Aorta (tissue), 5 donors: ENCODE results near the gene MAEA. TPM values are rescaled to one million over a fixed set of nuclear protein-coding genes. Genes with fewer than 3 reads are reported as not detected.

Experiments
- ATAC-seq: fragments of 200-7000 bp; cut with Tn5 transposase; one replicate; pipeline ENCODE4 v1.9.1; 2022; ENCODE audit warnings: moderate library complexity; ENCODE audit not compliant: low FRiP score
- DNase-seq, 2 donors: peaks; one replicate each; pipeline ENCODE4 v3.0.0-alpha.2; 2020
- H3K27ac ChIP-seq, 2 donors: one replicate each; pipeline ENCODE4 v1.5.1; 2013; ENCODE audit warnings: low read length in 2 of 2, mild to moderate bottlenecking in 2 of 2, moderate library complexity in 2 of 2, control low read depth in 1 of 2, inconsistent platforms in 1 of 2, low read depth in 1 of 2
- H3K27me3 ChIP-seq, 2 donors: one replicate each; pipeline ENCODE4 v1.6.1; 2013; ENCODE audit warnings: control low read depth in 1 of 2, low read length in 1 of 2, mild to moderate bottlenecking in 1 of 2, moderate library complexity in 1 of 2; ENCODE audit not compliant: insufficient read depth in 2 of 2, control insufficient read depth in 1 of 2
- H3K36me3 ChIP-seq, 2 donors: one replicate each; pipeline ENCODE4 v1.6.1; 2013; ENCODE audit warnings: control low read depth in 1 of 2, low read length in 1 of 2, mild to moderate bottlenecking in 1 of 2; ENCODE audit not compliant: insufficient read depth in 2 of 2, control insufficient read depth in 1 of 2
- H3K4me1 ChIP-seq, 2 donors: one replicate each; pipeline ENCODE4 v1.6.1; 2013; ENCODE audit warnings: low read length in 2 of 2, control low read depth in 1 of 2, mild to moderate bottlenecking in 1 of 2, moderate library complexity in 1 of 2; ENCODE audit not compliant: insufficient read depth in 2 of 2, control insufficient read depth in 1 of 2
- H3K4me3 ChIP-seq, 2 donors: one replicate each; pipeline ENCODE4 v1.5.1; 2013; ENCODE audit warnings: low read length in 2 of 2, control low read depth in 1 of 2, mild to moderate bottlenecking in 1 of 2
- H3K9me3 ChIP-seq: one replicate; pipeline ENCODE4 v1.6.1; 2013; ENCODE audit warnings: mild to moderate bottlenecking, low read length; ENCODE audit not compliant: control insufficient read depth
- WGBS, 2 donors: extraction: QIAGEN DNeasy Blood & Tissue Kit; methylation state at CpG; one replicate each; pipeline ENCODE4 v1.1.7; 2013; 5-methylcytosine and 5-hydroxymethylcytosine counted together
- intact Hi-C, 2 donors: fragments of 100-400 bp; cut with DNase I; formaldehyde crosslinking; loops; one replicate each; pipeline versions ENCODE4 v1.14.2 to v1.15.0; 2022
- polyA plus RNA-seq, 2 donors: library from polyadenylated mRNA; stranded (reverse); fragments of 200-250 nt; gene quantifications; one replicate each; pipeline ENCODE4 v1.2.3, GENCODE V29; 2013
- total RNA-seq, 2 donors: library from RNA; stranded (reverse); fragmentation: NEBNext Ultra II Directional; extraction: Animal tissue kit (Norgen Biotek cat#: 25700); gene quantifications; one replicate each; pipeline ENCODE4 v1.2.1, GENCODE V29; 2021
- donor health status: healthy with polysubstance abuse.
- donor health status: Bipolar disorder and iron deficiency.
- donor health status: DM: no; HTN: no; CAD: no.
- donor health status: DM: no; HTN: no; CAD: no.
- donor health status: DM: yes; HTN: yes; CAD: no.

The MAEA gene
- total and polyA plus RNA-seq, 4 donors, result 32.4 to 62.0 (median 55.5) TPM

DNA sequence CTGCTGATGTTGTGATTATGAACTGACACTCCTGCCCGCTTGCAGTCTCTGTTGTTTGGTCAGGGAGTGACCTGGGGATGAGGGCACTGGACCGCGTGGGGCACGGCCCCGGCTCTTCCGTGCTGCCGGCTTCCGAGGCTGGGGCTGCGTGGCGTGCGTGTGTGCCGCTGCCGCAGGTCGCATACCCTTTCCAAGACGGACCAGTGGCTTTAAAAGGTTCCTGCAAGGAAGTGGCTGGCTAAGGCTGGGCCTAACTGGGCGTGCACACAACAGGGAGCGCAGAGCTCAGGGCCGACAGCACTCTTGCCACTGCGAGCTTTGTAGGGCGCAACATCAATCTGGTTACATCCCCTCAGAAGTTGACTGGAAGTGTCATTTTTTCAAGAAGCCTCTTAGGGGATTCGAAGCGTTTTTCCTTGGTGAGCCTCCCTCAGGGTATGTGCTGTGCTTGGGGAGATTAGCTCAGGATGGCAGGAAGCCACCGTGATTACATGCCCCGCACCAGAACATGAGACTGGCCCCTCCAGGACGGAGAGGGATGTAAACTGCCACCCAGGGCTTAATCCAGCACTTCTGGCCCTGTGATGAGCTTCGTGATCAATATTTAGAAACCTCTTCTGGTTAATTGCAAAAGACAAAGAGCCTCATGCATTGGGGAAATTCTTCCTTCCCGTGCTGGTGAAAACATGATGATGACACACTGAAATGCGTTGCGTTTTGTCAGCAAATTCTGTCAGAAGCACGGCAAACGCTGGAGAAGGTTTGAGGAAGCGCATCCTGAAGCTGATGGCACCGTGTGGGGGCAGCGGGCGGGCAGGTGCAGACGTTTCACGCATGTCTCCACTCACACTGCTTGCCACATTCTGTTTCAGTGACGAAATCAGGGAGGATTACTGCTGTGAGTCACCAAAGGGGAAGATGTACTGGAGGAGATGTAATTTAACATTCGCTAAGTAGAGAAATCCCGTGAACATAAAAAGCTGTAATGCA lies 11.1 kb downstream of the MAEA start:
- intact Hi-C loops, result no loop called here

GRCh38 chr4:1302159-1302558 lies 12.5 kb downstream of the MAEA start:
- WGBS, 2 donors, result 49 to 70% methylated on average over 4 of the region's 4 CpGs
- Histone ChIP-seq H3K4me1 (no peaks in the 10 kb centered on the region), H3K4me3 (no peak overlapping the region), H3K27me3 (no peaks in the 10 kb centered on the region), H3K27ac (no peak overlapping the region), H3K36me3 (no peaks in the 10 kb centered on the region), H3K9me3 (no peaks in the 10 kb centered on the region)
- DNase-seq (no peak), ATAC-seq (no peak)
- intact Hi-C loops, result no loop called here

More for the DNA sequence above, 11.1 kb downstream of the MAEA start:
- Histone ChIP-seq H3K4me1 (no peaks in the 10 kb centered on the region), H3K4me3 (no peak overlapping the region), H3K27me3 (no peaks in the 10 kb centered on the region), H3K36me3 (no peaks in the 10 kb centered on the region), H3K9me3 (no peaks in the 10 kb centered on the region), H3K27ac (no peak overlapping the region)
- 83 to 85% methylated on average over 40 of the region's 40 CpGs for WGBS, 2 donors
- DNase-seq (peak; percentile 60 to 80), ATAC-seq (peak; percentile 67)

DNA sequence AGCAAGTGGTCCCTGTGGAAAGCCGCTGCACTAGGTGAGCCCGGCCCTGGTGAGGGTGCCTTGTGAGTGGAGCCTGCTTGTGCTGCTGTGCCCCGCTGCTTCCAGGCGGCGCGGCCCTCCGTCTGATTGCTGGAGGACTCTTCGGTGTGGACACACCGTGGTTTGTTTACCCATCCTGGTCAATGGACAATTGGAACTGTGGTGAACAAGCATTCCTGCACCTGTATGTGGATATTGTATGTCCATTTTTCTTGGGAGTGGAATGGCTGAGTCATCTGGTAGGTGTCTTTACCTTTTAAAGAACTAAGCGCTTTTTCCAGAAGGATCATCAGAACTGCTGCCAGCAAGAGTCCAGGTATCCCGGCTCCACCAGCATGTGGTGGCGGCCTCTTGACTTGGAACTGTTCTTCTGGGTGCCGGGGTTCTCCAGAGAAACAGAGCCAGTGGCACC lies 15.6 kb downstream of the MAEA start:
- 96% methylated on average over 13 of the region's 13 CpGs for WGBS, 2 donors
- no peaks in the 10 kb centered on the region for H3K27me3 ChIP-seq
- DNase-seq (no peak), ATAC-seq (no peak)
- H3K36me3 ChIP-seq, result no peaks in the 10 kb centered on the region
- H3K9me3 ChIP-seq, result no peaks in the 10 kb centered on the region
- H3K4me1 ChIP-seq, result no peaks in the 10 kb centered on the region
- no peak overlapping the region for H3K4me3 ChIP-seq
- intact Hi-C loops, result loop anchor here in 1 of 2 donors (5.0 kb wide), 1 partner anchor 42 kb away; the partner anchor contains the start of gene UVSSA
- H3K27ac ChIP-seq, result no peak overlapping the region

- no peak overlapping the region for H3K27ac ChIP-seq
- no peaks in the 10 kb centered on the region for H3K36me3 ChIP-seq
- intact Hi-C loops, result loop anchor here in 1 of 2 donors (5.0 kb wide), 1 partner anchor 41 kb away; the partner anchor contains the start of gene UVSSA
- no peak overlapping the region for H3K4me3 ChIP-seq
- WGBS, 2 donors, result 81 to 85% methylated on average over 17 of the region's 17 CpGs
- H3K9me3 ChIP-seq, result no peaks in the 10 kb centered on the region
- DNase-seq (no peak), ATAC-seq (no peak)
- no peaks in the 10 kb centered on the region for H3K4me1 ChIP-seq
- H3K27me3 ChIP-seq, result no peaks in the 10 kb centered on the region
Observed at GRCh38 chr4:1305781-1306455, 16.2 kb downstream of the MAEA start.

DNA sequence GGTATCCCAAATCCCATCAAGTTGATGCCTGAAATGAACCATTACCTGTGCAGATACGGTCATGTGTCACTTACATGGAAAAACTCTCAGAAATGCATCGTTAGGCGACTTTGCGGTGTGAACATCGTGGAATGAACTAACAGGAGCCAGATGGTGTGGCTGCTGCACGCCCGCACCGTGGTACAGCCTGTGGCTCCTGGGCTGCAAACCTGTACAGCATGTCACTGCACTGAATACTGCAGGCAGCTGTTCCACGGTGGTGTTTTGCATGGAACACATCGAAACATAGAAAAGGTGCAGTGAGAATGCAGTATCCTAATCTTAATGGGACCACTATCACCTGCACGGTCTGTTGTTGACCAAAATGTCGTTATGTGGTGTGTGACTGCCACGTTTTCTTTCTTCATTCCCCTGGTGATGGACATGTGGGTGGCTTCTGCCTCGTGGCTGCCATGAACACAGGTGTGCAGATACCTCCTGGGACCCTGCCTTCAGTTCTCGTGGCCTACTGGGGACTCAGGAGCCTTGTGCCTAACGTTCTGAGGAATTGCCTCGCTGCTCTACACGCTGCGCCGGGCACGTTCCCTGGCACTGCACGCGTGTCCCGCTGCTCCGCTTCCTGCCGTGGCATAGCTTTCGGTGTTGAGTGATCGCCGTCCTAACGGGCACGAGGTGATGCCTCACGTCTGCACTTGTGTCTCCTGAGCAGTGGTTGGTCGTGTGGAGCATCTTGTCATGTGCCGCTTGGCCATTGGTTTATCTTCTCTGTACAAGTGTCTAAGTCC lies 18.5 kb downstream of the MAEA start:
- no peak for DNase-seq
- intact Hi-C loops, result loop anchor here in 1 of 2 donors (5.0 kb wide), 1 partner anchor 39 kb away; the partner anchor contains the start of gene UVSSA
- WGBS, 2 donors, result 93 to 94% methylated on average over 34 of the region's 34 CpGs
- no peak for ATAC-seq
- Histone ChIP-seq H3K9me3 (no peaks in the 10 kb centered on the region), H3K27ac (no peak overlapping the region), H3K4me3 (no peak overlapping the region), H3K27me3 (no peaks in the 10 kb centered on the region), H3K36me3 (no peaks in the 10 kb centered on the region), H3K4me1 (no peaks in the 10 kb centered on the region)

DNA sequence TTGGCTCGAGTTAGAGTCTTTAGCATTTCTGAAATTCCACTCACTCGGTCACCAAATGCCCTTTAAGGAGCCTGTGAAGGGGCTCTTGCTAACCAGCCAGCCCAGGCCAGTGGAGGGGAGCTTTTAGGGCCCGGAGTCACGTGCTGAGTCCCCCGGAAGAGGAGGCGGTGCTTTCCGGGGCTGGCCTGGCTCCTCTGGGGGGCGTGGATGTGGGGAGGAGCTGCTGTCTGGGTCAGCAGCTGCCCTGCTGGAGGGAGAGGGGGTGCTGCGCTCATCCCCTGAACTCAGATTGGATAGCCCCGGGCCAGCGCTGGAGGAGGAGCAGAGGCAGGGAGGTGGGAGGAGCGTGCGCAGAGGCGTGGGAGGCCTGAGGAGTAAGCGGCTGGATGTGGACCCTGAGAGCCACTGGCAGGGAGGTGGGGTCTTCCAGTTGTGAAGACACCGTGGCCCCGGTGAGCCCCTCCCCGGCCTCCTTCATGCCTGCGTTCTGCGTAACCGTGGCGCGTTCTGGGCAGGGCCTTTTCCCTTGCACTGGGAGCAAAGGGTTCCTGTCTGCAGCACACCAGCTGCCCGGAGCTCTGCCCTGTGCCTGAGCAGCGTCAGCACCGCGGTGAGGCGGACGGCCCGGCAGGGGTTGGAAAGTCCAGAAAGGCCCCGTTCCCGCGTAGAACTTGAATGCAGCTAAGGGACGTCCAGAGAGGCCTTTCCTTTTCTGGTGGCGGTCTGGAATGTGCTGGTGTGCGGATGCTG lies 19.7 kb downstream of the MAEA start:
- no peaks in the 10 kb centered on the region for H3K4me1 ChIP-seq
- peaks cover 0 to 2% of the 10 kb centered on the region in 2 donors for H3K36me3 ChIP-seq
- peak; percentile 94 to 96 for DNase-seq
- no peaks in the 10 kb centered on the region for H3K9me3 ChIP-seq
- H3K27me3 ChIP-seq, result no peaks in the 10 kb centered on the region
- peak overlapping the region in 1 of 2 donors; percentile 2 for H3K4me3 ChIP-seq
- H3K27ac ChIP-seq, result peak overlapping the region in 1 of 2 donors; percentile 34
- 0 to 4% methylated on average over 36 of the region's 36 CpGs for WGBS, 2 donors
- peak; percentile 96 for ATAC-seq
- intact Hi-C loops, result loop anchor here in 1 of 2 donors (5.0 kb wide), 1 partner anchor 38 kb away; the partner anchor contains the start of gene UVSSA

GRCh38 chr4:1310031-1310795 lies 20.5 kb downstream of the MAEA start:
- Histone ChIP-seq H3K9me3 (no peaks in the 10 kb centered on the region), H3K4me3 (peak overlapping the region in 1 of 2 donors; percentile 2), H3K36me3 (peaks cover 0 to 2% of the 10 kb centered on the region in 2 donors), H3K4me1 (no peaks in the 10 kb centered on the region), H3K27me3 (no peaks in the 10 kb centered on the region), H3K27ac (peak overlapping the region in 1 of 2 donors; percentile 11)
- peak in 1 of 2 donors; percentile 67 for DNase-seq
- intact Hi-C loops, result no loop called here
- ATAC-seq, result no peak
- 43 to 50% methylated on average over 31 to 32 of the region's 32 CpGs for WGBS, 2 donors
